Neutrophil (primary cell): ENCODE measurements around the gene SDC1.
A peak's percentile ranks its signal among the peaks of the same experiment; 100 is the strongest.
"Not testable (repeated sequence)": the region's sequence is repeated elsewhere in the genome, so short reads cannot be mapped to it uniquely, and the experiment has no call there.

ENCODE experiments used
- H3K27ac ChIP-seq: fragments of 200-600 bp; sonication (generic); 2 replicates; pipeline ENCODE4 v1.5.1; 2016; ENCODE audit warnings: mild to moderate bottlenecking, moderate library complexity
- H3K27me3 ChIP-seq: fragments of 200-600 bp; sonication (generic); 2 replicates; pipeline ENCODE4 v1.6.0; 2016; ENCODE audit warnings: mild to moderate bottlenecking
- H3K36me3 ChIP-seq: fragments of 200-600 bp; sonication (generic); 2 replicates; pipeline ENCODE4 v1.5.1; 2017
- H3K4me1 ChIP-seq, 2 experiments: fragments of 200-600 bp in 1 of 2; sonication (generic) in 1 of 2; 1 replicate in 1 of 2; 2 replicates in 1 of 2; pipeline versions ENCODE4 v1.5.1 to v1.6.1; 2013 to 2016; ENCODE audit warnings: low read depth in 1 of 2, low read length in 1 of 2, mild to moderate bottlenecking in 1 of 2, moderate library complexity in 1 of 2; ENCODE audit not compliant: control insufficient read depth in 1 of 2, insufficient read depth in 1 of 2
- H3K4me3 ChIP-seq, 2 experiments: fragments of 200-600 bp in 1 of 2; sonication (generic) in 1 of 2; 1 replicate in 1 of 2; 2 replicates in 1 of 2; pipeline ENCODE4 v1.5.1; 2013 to 2016; ENCODE audit warnings: low read depth in 1 of 2, low read length in 1 of 2, mild to moderate bottlenecking in 1 of 2, moderate library complexity in 1 of 2
- H3K9me3 ChIP-seq: fragments of 200-600 bp; sonication (generic); 2 replicates; pipeline ENCODE4 v1.5.1; 2016
- TF ChIP-seq, protein P1 (sequence below): fragments of 200-600 bp; sonication (generic); IDR thresholded peaks from 2 replicates; pipeline ENCODE4 v1.5.1; 2016; ENCODE audit warnings: antibody characterized with exemption

SDC1 gene

DNA sequence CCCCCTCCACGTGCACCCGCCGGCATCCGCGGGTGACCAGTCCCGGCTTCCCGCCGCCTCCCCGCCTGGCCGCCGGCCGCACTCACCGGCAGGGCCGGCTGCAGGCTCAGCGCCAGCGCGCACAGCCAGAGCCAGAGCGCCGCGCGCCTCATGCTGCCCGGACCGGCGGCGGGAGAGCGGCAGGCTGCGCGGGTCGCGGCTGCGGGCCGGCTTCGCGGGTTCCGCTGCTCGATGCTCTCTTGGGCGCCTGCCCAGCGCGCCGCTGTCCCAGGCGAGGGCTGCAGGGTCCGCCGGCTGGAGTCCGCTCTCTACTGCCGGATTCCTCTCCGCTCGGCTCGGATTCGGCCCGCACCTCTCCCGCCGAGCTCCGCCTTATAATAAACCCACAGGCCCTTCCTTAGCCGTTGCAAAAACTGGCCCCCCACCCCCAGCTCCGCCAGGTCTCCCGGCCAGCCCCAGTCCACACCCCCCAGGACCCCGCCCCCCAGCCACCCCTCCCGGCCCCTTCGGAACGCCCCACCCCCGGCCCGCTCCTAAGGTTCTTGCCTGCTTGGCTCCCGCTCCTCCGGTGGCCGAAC, at the start of gene SDC1:
SDC1 (minus strand) TSS at position 415 of the 578 bp plus-strand sequence; CDS start at position 152, 263 bp downstream.
- Histone ChIP-seq H3K4me1 (peaks cover 13 to 26% of the 10 kb centered on the region in 2 experiments), H3K4me3 (peak within 1 kb of the TSS in 1 of 2 experiments; percentile 30), H3K36me3 (no peaks in the 10 kb centered on the region), H3K9me3 (no peaks in the 10 kb centered on the region), H3K27me3 (peaks cover 94% of the 10 kb centered on the region), H3K27ac (no peak within 1 kb of the TSS)
- TF ChIP-seq, protein P1, sequence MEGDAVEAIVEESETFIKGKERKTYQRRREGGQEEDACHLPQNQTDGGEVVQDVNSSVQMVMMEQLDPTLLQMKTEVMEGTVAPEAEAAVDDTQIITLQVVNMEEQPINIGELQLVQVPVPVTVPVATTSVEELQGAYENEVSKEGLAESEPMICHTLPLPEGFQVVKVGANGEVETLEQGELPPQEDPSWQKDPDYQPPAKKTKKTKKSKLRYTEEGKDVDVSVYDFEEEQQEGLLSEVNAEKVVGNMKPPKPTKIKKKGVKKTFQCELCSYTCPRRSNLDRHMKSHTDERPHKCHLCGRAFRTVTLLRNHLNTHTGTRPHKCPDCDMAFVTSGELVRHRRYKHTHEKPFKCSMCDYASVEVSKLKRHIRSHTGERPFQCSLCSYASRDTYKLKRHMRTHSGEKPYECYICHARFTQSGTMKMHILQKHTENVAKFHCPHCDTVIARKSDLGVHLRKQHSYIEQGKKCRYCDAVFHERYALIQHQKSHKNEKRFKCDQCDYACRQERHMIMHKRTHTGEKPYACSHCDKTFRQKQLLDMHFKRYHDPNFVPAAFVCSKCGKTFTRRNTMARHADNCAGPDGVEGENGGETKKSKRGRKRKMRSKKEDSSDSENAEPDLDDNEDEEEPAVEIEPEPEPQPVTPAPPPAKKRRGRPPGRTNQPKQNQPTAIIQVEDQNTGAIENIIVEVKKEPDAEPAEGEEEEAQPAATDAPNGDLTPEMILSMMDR: no peak

GRCh38 chr2:20273042-20273441, 48.1 kb upstream of the SDC1 start:
- Histone ChIP-seq H3K9me3 (no peaks in the 10 kb centered on the region), H3K36me3 (peaks cover 34% of the 10 kb centered on the region), H3K4me3 (no peak overlapping the region), H3K27me3 (no peaks in the 10 kb centered on the region), H3K27ac (no peak overlapping the region), H3K4me1 (no peaks in the 10 kb centered on the region)
- TF ChIP-seq, protein P1: no peak

DNA sequence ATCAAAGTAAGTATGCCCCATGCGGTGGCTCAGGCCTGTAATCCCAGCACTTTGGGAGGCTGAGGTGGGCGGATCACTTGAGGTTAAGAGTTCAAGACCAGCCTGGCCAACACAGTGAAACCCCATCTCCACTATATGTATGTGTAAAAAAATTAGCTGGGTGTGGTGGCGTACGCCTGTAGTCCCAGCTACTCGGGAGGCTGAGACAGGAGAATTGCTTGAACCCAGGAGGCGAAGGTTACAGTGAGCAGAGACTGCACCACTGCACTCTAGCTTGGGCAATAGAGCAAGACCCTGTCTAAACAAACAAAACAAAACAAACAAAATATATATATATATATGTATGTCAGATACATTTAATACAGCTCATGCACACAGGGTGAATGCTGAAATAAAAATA, 43.4 kb upstream of the SDC1 start:
- not testable (repeated sequence) for H3K27ac ChIP-seq, H3K9me3 ChIP-seq, H3K4me3 ChIP-seq, H3K27me3 ChIP-seq, H3K4me1 ChIP-seq
- H3K36me3 ChIP-seq: peaks cover 36% of the 10 kb centered on the region

DNA sequence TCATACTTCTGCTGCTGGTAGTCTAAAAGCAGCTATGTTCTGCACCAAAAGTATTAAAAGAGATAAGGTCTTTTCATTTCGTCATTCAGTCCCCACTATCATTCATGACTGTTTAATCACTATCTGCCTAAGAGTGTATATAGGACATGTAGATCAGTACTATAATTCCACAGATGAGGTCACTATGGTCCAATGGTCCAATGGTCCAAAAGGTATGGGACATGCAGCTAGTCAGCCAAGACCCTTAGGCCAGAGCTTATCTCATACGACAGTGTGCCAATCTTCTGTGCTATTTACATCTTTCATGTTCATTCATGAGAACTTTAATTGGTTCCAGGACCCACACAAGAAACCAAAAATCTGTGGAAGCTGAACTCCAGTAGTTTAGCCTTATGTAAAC, 42.6 kb upstream of the SDC1 start:
- Histone ChIP-seq H3K4me3 (no peak overlapping the region), H3K27ac (no peak overlapping the region), H3K4me1 (no peaks in the 10 kb centered on the region), H3K36me3 (peaks cover 35% of the 10 kb centered on the region), H3K27me3 (no peaks in the 10 kb centered on the region), H3K9me3 (no peaks in the 10 kb centered on the region)
- TF ChIP-seq, protein P1: no peak

- Histone ChIP-seq H3K4me3 (no peak overlapping the region), H3K27me3 (no peaks in the 10 kb centered on the region), H3K36me3 (peaks cover 47% of the 10 kb centered on the region), H3K9me3 (no peaks in the 10 kb centered on the region), H3K27ac (no peak overlapping the region), H3K4me1 (no peaks in the 10 kb centered on the region)
- TF ChIP-seq, protein P1: no peak
These were observed 39.7 kb upstream of the SDC1 start for GRCh38 chr2:20264629-20265028.

- Histone ChIP-seq H3K9me3 (no peaks in the 10 kb centered on the region), H3K27ac (no peak overlapping the region), H3K4me1 (no peaks in the 10 kb centered on the region), H3K4me3 (no peak overlapping the region), H3K36me3 (peaks cover 93% of the 10 kb centered on the region), H3K27me3 (no peaks in the 10 kb centered on the region)
- TF ChIP-seq, protein P1: no peak
These were observed 32.5 kb upstream of the SDC1 start for GRCh38 chr2:20257411-20257810.
